H1 (cell line): ENCODE results near the gene HUWE1. TPM values are rescaled to one million over a fixed set of nuclear protein-coding genes. Genes with fewer than 3 reads are reported as not detected.

Experiments
- BACH1 ChIP-seq: IDR thresholded peaks from 2 replicates; pipeline ENCODE4 v1.6.1; 2012; ENCODE audit warnings: low read length, improper control_type of control experiment
- CHD1 ChIP-seq: IDR thresholded peaks from 2 replicates; pipeline ENCODE4 v1.6.1; 2012; ENCODE audit warnings: low read depth, low read length, improper control_type of control experiment
- CHD2 ChIP-seq: IDR thresholded peaks from 2 replicates; pipeline ENCODE4 v1.6.1; 2012; ENCODE audit warnings: low read length, improper control_type of control experiment
- CTBP2 ChIP-seq: IDR thresholded peaks from 2 replicates; pipeline ENCODE4 v1.7.0; 2011; ENCODE audit warnings: borderline replicate concordance, mild to moderate bottlenecking, moderate library complexity, mixed read lengths, low read length; ENCODE audit not compliant: insufficient read depth, insufficient read length
- EZH2 ChIP-seq: fragments of 200-600 bp; sonication (generic); IDR thresholded peaks from 2 replicates; pipeline ENCODE4 v1.7.1; 2012; ENCODE audit warnings: low read depth, mild to moderate bottlenecking, moderate library complexity, low read length, inconsistent platforms; ENCODE audit not compliant: severe bottlenecking
- POLR2A ChIP-seq, 2 experiments: IDR thresholded peaks; 1 replicate in 1 of 2; 2 replicates in 1 of 2; pipeline ENCODE4 v1.6.1; 2011; ENCODE audit warnings: low read depth in 2 of 2, low read length in 2 of 2, mild to moderate bottlenecking in 2 of 2; ENCODE audit errors: control extremely low read depth in 1 of 2
- POLR2AphosphoS5 ChIP-seq: IDR thresholded peaks from 2 replicates; pipeline ENCODE4 v1.6.1; 2011; ENCODE audit warnings: low read depth, low read length
- RXRA ChIP-seq: IDR thresholded peaks from 2 replicates; pipeline ENCODE4 v1.6.1; 2011; ENCODE audit warnings: low read depth, mild to moderate bottlenecking, low read length, moderate library complexity; ENCODE audit not compliant: insufficient read depth
- SIN3A ChIP-seq, 2 experiments: IDR thresholded peaks in 1 of 2; conservative IDR thresholded peaks in 1 of 2; 2 replicates each; pipeline ENCODE4 v1.6.1; 2011 to 2012; ENCODE audit warnings: low read length in 2 of 2, improper control_type of control experiment in 1 of 2, low read depth in 1 of 2, mild to moderate bottlenecking in 1 of 2
- SP2 ChIP-seq: IDR thresholded peaks from 2 replicates; pipeline ENCODE4 v1.6.1; 2012; ENCODE audit warnings: mild to moderate bottlenecking, low read length, inconsistent platforms
- SUZ12 ChIP-seq: fragments of 200-600 bp; sonication (generic); IDR thresholded peaks from 2 replicates; pipeline ENCODE4 v1.6.1; 2012; ENCODE audit warnings: mild to moderate bottlenecking, inconsistent platforms, low read length, moderate library complexity, mixed read lengths
- TAF7 ChIP-seq: optimal IDR thresholded peaks from 2 replicates; pipeline ENCODE3; 2011; ENCODE audit warnings: low read depth, mild to moderate bottlenecking, inconsistent platforms, low read length, moderate library complexity, borderline replicate concordance
- polyA plus RNA-seq, 7 experiments: library from polyadenylated mRNA; depleted of rRNA in 3 of 7; stranded (reverse) in 5 of 7; unstranded in 2 of 7; fragments of >200 nt in 5 of 7; fragments of 200-250 nt in 2 of 7; gene quantifications; 1 replicate in 5 of 7; 2 replicates in 1 of 7; 4 replicates in 1 of 7; pipeline versions ENCODE4 v1.2.1 to v1.2.3, GENCODE V29; 2011 to 2013; ENCODE audit warnings: missing spikeins in 2 of 7, mixed read lengths in 2 of 7
- total RNA-seq: library from RNA; stranded (reverse); fragmentation: NEBNext Ultra II Directional; extraction: Animal tissue kit (Norgen Biotek cat#: 25700); gene quantifications from 2 replicates; pipeline ENCODE4 v1.2.1, GENCODE V29; 2021
- TF ChIP-seq, protein P1 (sequence below): fragments of 300-600 bp; sonication (generic); IDR thresholded peaks from 2 replicates; pipeline ENCODE4 v1.7.1; 2012; ENCODE audit warnings: low read length, moderate library complexity, mild to moderate bottlenecking, inconsistent platforms; ENCODE audit not compliant: insufficient replicate concordance

HUWE1 gene
- total and polyA plus RNA-seq, 2 of the 8 experiments (the other 6 are each of a cell fraction or from before 2014, with no cell fraction given), result 114 to 252 TPM

DNA sequence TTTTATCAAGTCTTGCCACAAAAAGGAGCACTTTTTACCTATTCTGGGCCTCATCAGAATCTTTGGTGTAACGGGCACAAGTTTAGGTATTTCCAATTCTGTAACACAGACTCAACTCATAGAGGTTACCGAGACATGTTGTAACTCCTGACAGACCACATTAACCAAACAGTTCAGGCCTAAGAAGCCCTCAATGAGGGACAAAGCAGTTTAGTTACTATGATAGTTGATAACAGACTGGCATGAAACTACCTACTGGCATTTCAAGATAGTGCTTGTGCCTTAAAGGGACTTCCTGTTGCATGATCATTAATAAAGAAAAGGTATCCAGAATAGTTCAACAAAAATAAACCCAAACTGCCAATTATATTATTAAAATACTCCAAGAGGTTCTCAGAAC lies 64.1 kb downstream of the HUWE1 start (continued):
- TF ChIP-seq, protein P1, sequence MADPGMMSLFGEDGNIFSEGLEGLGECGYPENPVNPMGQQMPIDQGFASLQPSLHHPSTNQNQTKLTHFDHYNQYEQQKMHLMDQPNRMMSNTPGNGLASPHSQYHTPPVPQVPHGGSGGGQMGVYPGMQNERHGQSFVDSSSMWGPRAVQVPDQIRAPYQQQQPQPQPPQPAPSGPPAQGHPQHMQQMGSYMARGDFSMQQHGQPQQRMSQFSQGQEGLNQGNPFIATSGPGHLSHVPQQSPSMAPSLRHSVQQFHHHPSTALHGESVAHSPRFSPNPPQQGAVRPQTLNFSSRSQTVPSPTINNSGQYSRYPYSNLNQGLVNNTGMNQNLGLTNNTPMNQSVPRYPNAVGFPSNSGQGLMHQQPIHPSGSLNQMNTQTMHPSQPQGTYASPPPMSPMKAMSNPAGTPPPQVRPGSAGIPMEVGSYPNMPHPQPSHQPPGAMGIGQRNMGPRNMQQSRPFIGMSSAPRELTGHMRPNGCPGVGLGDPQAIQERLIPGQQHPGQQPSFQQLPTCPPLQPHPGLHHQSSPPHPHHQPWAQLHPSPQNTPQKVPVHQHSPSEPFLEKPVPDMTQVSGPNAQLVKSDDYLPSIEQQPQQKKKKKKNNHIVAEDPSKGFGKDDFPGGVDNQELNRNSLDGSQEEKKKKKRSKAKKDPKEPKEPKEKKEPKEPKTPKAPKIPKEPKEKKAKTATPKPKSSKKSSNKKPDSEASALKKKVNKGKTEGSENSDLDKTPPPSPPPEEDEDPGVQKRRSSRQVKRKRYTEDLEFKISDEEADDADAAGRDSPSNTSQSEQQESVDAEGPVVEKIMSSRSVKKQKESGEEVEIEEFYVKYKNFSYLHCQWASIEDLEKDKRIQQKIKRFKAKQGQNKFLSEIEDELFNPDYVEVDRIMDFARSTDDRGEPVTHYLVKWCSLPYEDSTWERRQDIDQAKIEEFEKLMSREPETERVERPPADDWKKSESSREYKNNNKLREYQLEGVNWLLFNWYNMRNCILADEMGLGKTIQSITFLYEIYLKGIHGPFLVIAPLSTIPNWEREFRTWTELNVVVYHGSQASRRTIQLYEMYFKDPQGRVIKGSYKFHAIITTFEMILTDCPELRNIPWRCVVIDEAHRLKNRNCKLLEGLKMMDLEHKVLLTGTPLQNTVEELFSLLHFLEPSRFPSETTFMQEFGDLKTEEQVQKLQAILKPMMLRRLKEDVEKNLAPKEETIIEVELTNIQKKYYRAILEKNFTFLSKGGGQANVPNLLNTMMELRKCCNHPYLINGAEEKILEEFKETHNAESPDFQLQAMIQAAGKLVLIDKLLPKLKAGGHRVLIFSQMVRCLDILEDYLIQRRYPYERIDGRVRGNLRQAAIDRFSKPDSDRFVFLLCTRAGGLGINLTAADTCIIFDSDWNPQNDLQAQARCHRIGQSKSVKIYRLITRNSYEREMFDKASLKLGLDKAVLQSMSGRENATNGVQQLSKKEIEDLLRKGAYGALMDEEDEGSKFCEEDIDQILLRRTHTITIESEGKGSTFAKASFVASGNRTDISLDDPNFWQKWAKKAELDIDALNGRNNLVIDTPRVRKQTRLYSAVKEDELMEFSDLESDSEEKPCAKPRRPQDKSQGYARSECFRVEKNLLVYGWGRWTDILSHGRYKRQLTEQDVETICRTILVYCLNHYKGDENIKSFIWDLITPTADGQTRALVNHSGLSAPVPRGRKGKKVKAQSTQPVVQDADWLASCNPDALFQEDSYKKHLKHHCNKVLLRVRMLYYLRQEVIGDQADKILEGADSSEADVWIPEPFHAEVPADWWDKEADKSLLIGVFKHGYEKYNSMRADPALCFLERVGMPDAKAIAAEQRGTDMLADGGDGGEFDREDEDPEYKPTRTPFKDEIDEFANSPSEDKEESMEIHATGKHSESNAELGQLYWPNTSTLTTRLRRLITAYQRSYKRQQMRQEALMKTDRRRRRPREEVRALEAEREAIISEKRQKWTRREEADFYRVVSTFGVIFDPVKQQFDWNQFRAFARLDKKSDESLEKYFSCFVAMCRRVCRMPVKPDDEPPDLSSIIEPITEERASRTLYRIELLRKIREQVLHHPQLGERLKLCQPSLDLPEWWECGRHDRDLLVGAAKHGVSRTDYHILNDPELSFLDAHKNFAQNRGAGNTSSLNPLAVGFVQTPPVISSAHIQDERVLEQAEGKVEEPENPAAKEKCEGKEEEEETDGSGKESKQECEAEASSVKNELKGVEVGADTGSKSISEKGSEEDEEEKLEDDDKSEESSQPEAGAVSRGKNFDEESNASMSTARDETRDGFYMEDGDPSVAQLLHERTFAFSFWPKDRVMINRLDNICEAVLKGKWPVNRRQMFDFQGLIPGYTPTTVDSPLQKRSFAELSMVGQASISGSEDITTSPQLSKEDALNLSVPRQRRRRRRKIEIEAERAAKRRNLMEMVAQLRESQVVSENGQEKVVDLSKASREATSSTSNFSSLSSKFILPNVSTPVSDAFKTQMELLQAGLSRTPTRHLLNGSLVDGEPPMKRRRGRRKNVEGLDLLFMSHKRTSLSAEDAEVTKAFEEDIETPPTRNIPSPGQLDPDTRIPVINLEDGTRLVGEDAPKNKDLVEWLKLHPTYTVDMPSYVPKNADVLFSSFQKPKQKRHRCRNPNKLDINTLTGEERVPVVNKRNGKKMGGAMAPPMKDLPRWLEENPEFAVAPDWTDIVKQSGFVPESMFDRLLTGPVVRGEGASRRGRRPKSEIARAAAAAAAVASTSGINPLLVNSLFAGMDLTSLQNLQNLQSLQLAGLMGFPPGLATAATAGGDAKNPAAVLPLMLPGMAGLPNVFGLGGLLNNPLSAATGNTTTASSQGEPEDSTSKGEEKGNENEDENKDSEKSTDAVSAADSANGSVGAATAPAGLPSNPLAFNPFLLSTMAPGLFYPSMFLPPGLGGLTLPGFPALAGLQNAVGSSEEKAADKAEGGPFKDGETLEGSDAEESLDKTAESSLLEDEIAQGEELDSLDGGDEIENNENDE, result no peak
- TF ChIP-seq CTBP2 (no peak), BACH1 (no peak), POLR2A (IDR thresholded peaks at IDR 0.05; ENCODE audit: control extremely low read depth in 1 of 2, low read depth in 2 of 2, low read length in 2 of 2) (no peak), POLR2AphosphoS5 (no peak), RXRA (no peak), CHD1 (no peak), SIN3A (conservative IDR thresholded peaks at IDR 0.05 in 1 of 2, IDR thresholded peaks at IDR 0.05 in 1 of 2; ENCODE audit: low read depth in 1 of 2, low read length in 2 of 2) (no peak), TAF7 (no peak), CHD2 (no peak), SP2 (no peak), EZH2 (no peak), SUZ12 (no peak)
